H9 (cell line): ENCODE results near the gene WNT3. TPM values are rescaled to one million over a fixed set of nuclear protein-coding genes. Genes with fewer than 3 reads are reported as not detected.

ENCODE experiments used
- DNase-seq: peaks from one replicate; pipeline ENCODE4 v3.0.0-alpha.2; 2017
- H2AFZ ChIP-seq: one replicate; pipeline ENCODE4 v1.6.1; 2013; ENCODE audit warnings: mild to moderate bottlenecking, low read length, control low read depth, moderate library complexity
- H2AK5ac ChIP-seq: 2 replicates; pipeline ENCODE4 v1.6.1; 2013; ENCODE audit warnings: low read length, control low read depth, mixed read lengths; ENCODE audit not compliant: insufficient read length
- H2BK120ac ChIP-seq: one replicate; pipeline ENCODE4 v1.6.1; 2013; ENCODE audit warnings: low read depth, mild to moderate bottlenecking, low read length, control low read depth, inconsistent platforms; ENCODE audit not compliant: poor library complexity, severe bottlenecking
- H2BK12ac ChIP-seq: 2 replicates; pipeline ENCODE4 v1.6.1; 2013; ENCODE audit warnings: low read length, control low read depth, mixed read lengths, low read depth; ENCODE audit not compliant: insufficient read length
- H2BK15ac ChIP-seq: 2 replicates; pipeline ENCODE4 v1.6.1; 2013; ENCODE audit warnings: low read depth, low read length, control low read depth
- H2BK20ac ChIP-seq: one replicate; pipeline ENCODE4 v1.6.1; 2013; ENCODE audit warnings: low read depth, mild to moderate bottlenecking, low read length, control low read depth, inconsistent platforms; ENCODE audit not compliant: poor library complexity, severe bottlenecking
- H2BK5ac ChIP-seq: 2 replicates; pipeline ENCODE4 v1.6.1; 2013; ENCODE audit warnings: low read length, control low read depth, mixed read lengths; ENCODE audit not compliant: insufficient read length
- H3K14ac ChIP-seq: 2 replicates; pipeline ENCODE4 v1.6.1; 2013; ENCODE audit warnings: low read length, control low read depth; ENCODE audit not compliant: insufficient read depth
- H3K18ac ChIP-seq: 2 replicates; pipeline ENCODE4 v1.6.1; 2013; ENCODE audit warnings: low read depth, mild to moderate bottlenecking, mixed read lengths, low read length, control low read depth; ENCODE audit not compliant: insufficient read length
- H3K23ac ChIP-seq: 2 replicates; pipeline ENCODE4 v1.6.1; 2013; ENCODE audit warnings: low read length, control low read depth, mixed read lengths, low read depth; ENCODE audit not compliant: insufficient read length
- H3K23me2 ChIP-seq: 2 replicates; pipeline ENCODE4 v1.6.1; 2013; ENCODE audit warnings: low read depth, mild to moderate bottlenecking, mixed read lengths, low read length, control low read depth; ENCODE audit not compliant: insufficient read length, poor library complexity, severe bottlenecking
- H3K27ac ChIP-seq: 2 replicates; pipeline ENCODE4 v1.5.1; 2013; ENCODE audit warnings: low read length, control low read depth, mixed read lengths, low read depth; ENCODE audit not compliant: insufficient read length
- H3K27me3 ChIP-seq: 2 replicates; pipeline ENCODE4 v1.6.1; 2013; ENCODE audit warnings: low read length, control low read depth, inconsistent platforms; ENCODE audit not compliant: insufficient read depth
- H3K4ac ChIP-seq: 2 replicates; pipeline ENCODE4 v1.6.1; 2013; ENCODE audit warnings: low read depth, mild to moderate bottlenecking, control low read depth, inconsistent platforms, low read length, moderate library complexity
- H3K4me1 ChIP-seq: 2 replicates; pipeline ENCODE4 v1.6.1; 2013; ENCODE audit warnings: low read length, control low read depth, inconsistent platforms; ENCODE audit not compliant: insufficient read depth
- H3K4me2 ChIP-seq: 2 replicates; pipeline ENCODE4 v1.6.1; 2013; ENCODE audit warnings: low read length, control low read depth, mixed read lengths; ENCODE audit not compliant: insufficient read length, insufficient read depth
- H3K56ac ChIP-seq: 2 replicates; pipeline ENCODE4 v1.6.1; 2013; ENCODE audit warnings: low read depth, mild to moderate bottlenecking, mixed read lengths, low read length, control low read depth; ENCODE audit not compliant: insufficient read length
- H3K79me1 ChIP-seq: 2 replicates; pipeline ENCODE4 v1.6.1; 2013; ENCODE audit warnings: low read depth, mild to moderate bottlenecking, moderate library complexity, low read length, control low read depth, inconsistent platforms; ENCODE audit not compliant: insufficient read depth, poor library complexity, severe bottlenecking
- H3K79me2 ChIP-seq: 2 replicates; pipeline ENCODE4 v1.6.1; 2013; ENCODE audit warnings: low read length, control low read depth, inconsistent platforms; ENCODE audit not compliant: insufficient read depth
- H3K9ac ChIP-seq: 2 replicates; pipeline ENCODE4 v1.6.1; 2013; ENCODE audit warnings: low read length, control low read depth, mixed read lengths; ENCODE audit not compliant: insufficient read length; ENCODE audit errors: extremely low read depth
- H3K9me3 ChIP-seq: one replicate; pipeline ENCODE4 v1.6.1; 2013; ENCODE audit warnings: low read depth, low read length, inconsistent platforms; ENCODE audit not compliant: control insufficient read depth
- H3T11ph ChIP-seq: one replicate; pipeline ENCODE4 v1.6.1; 2013; ENCODE audit warnings: mild to moderate bottlenecking, low read length, control low read depth, inconsistent platforms
- H4K20me1 ChIP-seq: one replicate; pipeline ENCODE4 v1.6.1; 2013; ENCODE audit not compliant: control insufficient read depth, insufficient read length, insufficient read depth
- H4K5ac ChIP-seq: 2 replicates; pipeline ENCODE4 v1.6.1; 2013; ENCODE audit warnings: low read depth, mild to moderate bottlenecking, mixed read lengths, low read length, control low read depth; ENCODE audit not compliant: insufficient read length
- H4K8ac ChIP-seq: replicated peaks from 2 replicates; pipeline ENCODE4 v1.6.1; 2013; ENCODE audit warnings: low read length, control low read depth, mixed read lengths, low read depth; ENCODE audit not compliant: insufficient read length
- H4K91ac ChIP-seq: 2 replicates; pipeline ENCODE4 v1.6.1; 2013; ENCODE audit warnings: low read depth, mild to moderate bottlenecking, moderate library complexity, mixed read lengths, low read length, control low read depth; ENCODE audit not compliant: insufficient read length
- H3K27ac Mint-ChIP-seq, 3 experiments: 2 replicates in 2 of 3; 3 replicates in 1 of 3; pipeline ENCODE4 v1.8.0; 2020 to 2021; ENCODE audit warnings: mixed read lengths in 3 of 3, mild to moderate bottlenecking in 1 of 3, moderate library complexity in 1 of 3
- H3K27me3 Mint-ChIP-seq: 2 replicates; pipeline ENCODE4 v1.8.0; 2021; ENCODE audit warnings: low read depth, mild to moderate bottlenecking, moderate library complexity, mixed read lengths
- H3K36me3 Mint-ChIP-seq, 3 experiments: 2 replicates in 2 of 3; 3 replicates in 1 of 3; pipeline ENCODE4 v1.8.0; 2020 to 2021; ENCODE audit warnings: low read depth in 3 of 3, mixed read lengths in 3 of 3; ENCODE audit not compliant: insufficient read depth in 1 of 3
- H3K4me1 Mint-ChIP-seq, 2 experiments: 2 replicates each; pipeline ENCODE4 v1.8.0; 2020; ENCODE audit warnings: mixed read lengths in 2 of 2
- H3K4me3 Mint-ChIP-seq, 2 experiments: 2 replicates in 1 of 2; 3 replicates in 1 of 2; pipeline ENCODE4 v1.8.0; 2020 to 2021; ENCODE audit warnings: mild to moderate bottlenecking in 2 of 2, mixed read lengths in 2 of 2, moderate library complexity in 1 of 2
- H3K9me3 Mint-ChIP-seq, 2 experiments: 2 replicates in 1 of 2; 3 replicates in 1 of 2; pipeline ENCODE4 v1.8.0; 2020; ENCODE audit warnings: mild to moderate bottlenecking in 2 of 2, mixed read lengths in 2 of 2, moderate library complexity in 1 of 2
- WGBS: extraction: QIAGEN DNeasy Blood & Tissue Kit; methylation state at CpG from one replicate; pipeline ENCODE4 v1.1.7; 2013; ENCODE audit warnings: missing lambda C conversion rate, low lambda C conversion rate, mixed read lengths; ENCODE audit not compliant: insufficient read length; ENCODE audit errors: extremely low coverage; 5-methylcytosine and 5-hydroxymethylcytosine counted together
- total RNA-seq: library from RNA; stranded (reverse); gene quantifications from 2 replicates; pipeline ENCODE4 v1.2.1, GENCODE V29; 2021
- TF ChIP-seq, protein P1 (sequence below): fragments of 200-600 bp; sonication (generic); conservative IDR thresholded peaks from 3 replicates; pipeline ENCODE4 v1.8.0; 2021; ENCODE audit warnings: antibody characterized with exemption, mild to moderate bottlenecking

Gene WNT3
- total RNA-seq, 1 experiment from 2014 or later: 22.4 TPM

DNA sequence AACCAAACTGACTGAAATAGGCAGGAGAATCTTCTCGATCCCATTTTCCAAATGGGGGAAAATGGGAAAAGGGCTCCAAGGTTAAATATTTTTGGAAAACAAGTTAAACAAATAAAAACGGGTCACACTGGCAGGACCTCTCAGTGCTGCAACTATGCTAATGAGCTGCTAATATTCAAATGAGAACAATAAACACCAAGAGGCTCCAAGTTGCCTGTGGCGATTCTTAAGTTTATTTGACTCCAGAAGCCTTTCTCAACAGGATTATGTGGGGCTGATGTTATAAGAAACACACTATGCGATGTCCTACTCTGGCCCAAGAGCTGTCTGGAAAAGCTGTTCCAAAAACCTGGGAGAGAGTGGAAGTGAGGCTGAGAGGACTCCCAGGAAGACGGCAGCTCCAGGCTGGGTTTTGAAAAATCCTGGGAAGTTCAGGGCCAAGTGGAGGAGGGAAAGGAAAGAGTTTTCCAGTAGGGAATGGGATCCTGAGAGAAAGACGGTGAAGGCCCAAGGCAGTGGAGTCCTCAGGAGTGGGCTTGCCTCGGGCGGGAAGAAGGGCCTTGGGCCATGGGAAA, 21.4 kb downstream of the WNT3 start:
- no peak overlapping the region for H3K27ac ChIP-seq
- no peak overlapping the region for H3K14ac ChIP-seq
- DNase-seq: no peak
- no peaks in the 10 kb centered on the region for H3K23me2 ChIP-seq
- no peaks in the 10 kb centered on the region for H3K4me1 ChIP-seq
- H3K4me2 ChIP-seq: no peak overlapping the region
- no peak overlapping the region for H3K4me3 Mint-ChIP-seq
- H4K91ac ChIP-seq: no peak overlapping the region
- no peak overlapping the region for H2BK15ac ChIP-seq
- TF ChIP-seq, protein P1, sequence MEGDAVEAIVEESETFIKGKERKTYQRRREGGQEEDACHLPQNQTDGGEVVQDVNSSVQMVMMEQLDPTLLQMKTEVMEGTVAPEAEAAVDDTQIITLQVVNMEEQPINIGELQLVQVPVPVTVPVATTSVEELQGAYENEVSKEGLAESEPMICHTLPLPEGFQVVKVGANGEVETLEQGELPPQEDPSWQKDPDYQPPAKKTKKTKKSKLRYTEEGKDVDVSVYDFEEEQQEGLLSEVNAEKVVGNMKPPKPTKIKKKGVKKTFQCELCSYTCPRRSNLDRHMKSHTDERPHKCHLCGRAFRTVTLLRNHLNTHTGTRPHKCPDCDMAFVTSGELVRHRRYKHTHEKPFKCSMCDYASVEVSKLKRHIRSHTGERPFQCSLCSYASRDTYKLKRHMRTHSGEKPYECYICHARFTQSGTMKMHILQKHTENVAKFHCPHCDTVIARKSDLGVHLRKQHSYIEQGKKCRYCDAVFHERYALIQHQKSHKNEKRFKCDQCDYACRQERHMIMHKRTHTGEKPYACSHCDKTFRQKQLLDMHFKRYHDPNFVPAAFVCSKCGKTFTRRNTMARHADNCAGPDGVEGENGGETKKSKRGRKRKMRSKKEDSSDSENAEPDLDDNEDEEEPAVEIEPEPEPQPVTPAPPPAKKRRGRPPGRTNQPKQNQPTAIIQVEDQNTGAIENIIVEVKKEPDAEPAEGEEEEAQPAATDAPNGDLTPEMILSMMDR: no peak
- H3K4ac ChIP-seq: no peak overlapping the region
- H3K23ac ChIP-seq: no peak overlapping the region
- H4K5ac ChIP-seq: no peak overlapping the region
- H2BK120ac ChIP-seq: no peak overlapping the region
- H3K27me3 ChIP-seq: no peaks in the 10 kb centered on the region
- no peak overlapping the region for H2AFZ ChIP-seq
- no peak overlapping the region for H2AK5ac ChIP-seq
- no peak overlapping the region for H4K8ac ChIP-seq
- no peak overlapping the region for H3T11ph ChIP-seq
- no peak overlapping the region; a peak in 2 of 7 replicates for H3K27ac Mint-ChIP-seq
- no peak overlapping the region for H3K56ac ChIP-seq
- no peak overlapping the region for H2BK20ac ChIP-seq
- H2BK5ac ChIP-seq: no peak overlapping the region
- no peak overlapping the region for H3K18ac ChIP-seq
- H3K9me3 Mint-ChIP-seq: no peaks in the 10 kb centered on the region
- WGBS: no CpG with 5 or more reads among the region's 8 CpGs
- peaks cover 8 to 12% of the 10 kb centered on the region in 2 experiments; a peak in 3 of 4 replicates for H3K4me1 Mint-ChIP-seq
- no peaks in the 10 kb centered on the region for H3K79me1 ChIP-seq
- peaks cover 0 to 10% (median 0%) of the 10 kb centered on the region in 3 experiments; a peak in 2 of 7 replicates for H3K36me3 Mint-ChIP-seq
- no peak overlapping the region for H3K9ac ChIP-seq
- no peak overlapping the region for H2BK12ac ChIP-seq
- H3K27me3 Mint-ChIP-seq: peaks cover 22% of the 10 kb centered on the region
- no peaks in the 10 kb centered on the region for H4K20me1 ChIP-seq
- no peaks in the 10 kb centered on the region for H3K79me2 ChIP-seq
- H3K9me3 ChIP-seq: no peaks in the 10 kb centered on the region
